OCI-LY7 (cell line): ENCODE data around the gene SIVA1. TPM values are rescaled to one million over a fixed set of nuclear protein-coding genes. Genes with fewer than 3 reads are reported as not detected.

Experiments used
- BruUV-seq: library from RNA; stranded (reverse); fragments of 400-500 nt; replicated peaks from 2 replicates; lab custom pipeline; 2021; lab: Mats Ljungman, UMichigan
- CTCF ChIA-PET: fragments of 300-600 bp; sonication (Branson Sonifier 250); formaldehyde crosslinking; loops from one replicate; lab custom pipeline; 2022; ENCODE audit warnings: antibody characterized with exemption; ENCODE audit not compliant: unreplicated experiment; lab: Charles Lee
- POLR2A ChIA-PET: fragments of 300-600 bp; sonication (Branson Sonifier 250); formaldehyde crosslinking; loops from one replicate; lab custom pipeline; 2022; ENCODE audit warnings: antibody characterized with exemption; lab: Charles Lee
- DNase-seq: peaks from one replicate; pipeline ENCODE4 v3.0.0-alpha.2; 2015; ENCODE audit warnings: low spot score
- H2AFZ ChIP-seq: fragments of 200-600 bp; sonication (generic), shearing (Covaris generic); 2 replicates; pipeline ENCODE4 v1.6.1; 2014; ENCODE audit warnings: mild to moderate bottlenecking, antibody characterized with exemption, low read length, moderate library complexity
- H3K27ac ChIP-seq: fragments of 200-600 bp; sonication (generic); 2 replicates; pipeline ENCODE4 v1.5.1; 2014; ENCODE audit warnings: mixed run types, low read depth, mild to moderate bottlenecking, moderate library complexity, low read length, inconsistent platforms; ENCODE audit not compliant: poor library complexity, severe bottlenecking
- H3K36me3 ChIP-seq: fragments of 200-600 bp; sonication (generic); 2 replicates; pipeline ENCODE4 v1.6.1; 2014; ENCODE audit warnings: mild to moderate bottlenecking, antibody characterized with exemption, low read length, moderate library complexity, mixed read lengths; ENCODE audit not compliant: insufficient read depth
- H3K4me1 ChIP-seq: fragments of 200-600 bp; sonication (generic); 2 replicates; pipeline ENCODE4 v1.5.1; 2014; ENCODE audit warnings: mild to moderate bottlenecking, low read length; ENCODE audit not compliant: insufficient read depth, poor library complexity, severe bottlenecking
- H3K4me2 ChIP-seq: fragments of 200-600 bp; sonication (generic); 2 replicates; pipeline ENCODE4 v1.6.1; 2014; ENCODE audit warnings: mild to moderate bottlenecking, low read length
- H3K4me3 ChIP-seq: fragments of 200-600 bp; sonication (generic); 2 replicates; pipeline ENCODE4 v1.5.1; 2014; ENCODE audit warnings: mild to moderate bottlenecking, low read depth, low read length; ENCODE audit not compliant: poor library complexity, severe bottlenecking
- H3K79me2 ChIP-seq: fragments of 200-600 bp; sonication (generic); 2 replicates; pipeline ENCODE4 v1.6.1; 2016; ENCODE audit warnings: low read depth, mild to moderate bottlenecking, low read length, moderate library complexity, mixed read lengths; ENCODE audit not compliant: insufficient read depth
- H3K9me2 ChIP-seq: fragments of 200-600 bp; sonication (generic); 2 replicates; pipeline ENCODE4 v1.6.1; 2016; ENCODE audit warnings: mild to moderate bottlenecking, low read length, mixed read lengths; ENCODE audit not compliant: insufficient read depth
- H3K9me3 ChIP-seq: fragments of 200-600 bp; sonication (generic); 2 replicates; pipeline ENCODE4 v1.6.1; 2014; ENCODE audit warnings: mild to moderate bottlenecking, mixed run types, low read length, mixed read lengths
- H4K20me1 ChIP-seq: fragments of 200-600 bp; sonication (generic); 2 replicates; pipeline ENCODE4 v1.6.1; 2014; ENCODE audit warnings: mild to moderate bottlenecking, antibody characterized with exemption, low read length, moderate library complexity, mixed read lengths; ENCODE audit not compliant: insufficient read depth
- CTCF ChIP-seq: fragments of 200-600 bp; sonication (generic); conservative IDR thresholded peaks from 2 replicates; pipeline ENCODE4 v1.5.1; 2014; ENCODE audit warnings: mild to moderate bottlenecking, antibody characterized with exemption, low read length, moderate library complexity, mixed read lengths
- EZH2phosphoT487 ChIP-seq: fragments of 200-600 bp; sonication (generic); IDR thresholded peaks from 2 replicates; pipeline ENCODE4 v1.6.1; 2018; ENCODE audit warnings: low read depth, borderline replicate concordance, mild to moderate bottlenecking, mixed run types, antibody characterized with exemption, low read length, moderate library complexity, mixed read lengths
- intact Hi-C: fragments of 100-400 bp; cut with micrococcal nuclease; formaldehyde crosslinking; loops from one replicate; pipeline ENCODE4 v1.10.0; 2022; ENCODE audit not compliant: unreplicated experiment
- total RNA-seq, 2 experiments: library from RNA; depleted of rRNA in 1 of 2; stranded (reverse); fragments of >200 nt in 1 of 2; shearing (Covaris generic) in 1 of 2; gene quantifications; 2 replicates each; pipeline ENCODE4 v1.2.3, GENCODE V29; 2014 to 2022

Gene SIVA1
- total RNA-seq, 2 experiments from 2014 or later: 111 to 244 TPM

- CTCF ChIA-PET: no interaction called here
- Histone ChIP-seq H3K4me2 (no peak overlapping the region), H3K79me2 (no peaks in the 10 kb centered on the region), H4K20me1 (no peaks in the 10 kb centered on the region), H3K27ac (no peak overlapping the region), H3K4me3 (no peak overlapping the region), H3K4me1 (peaks cover 5% of the 10 kb centered on the region), H3K9me3 (no peaks in the 10 kb centered on the region), H3K9me2 (no peaks in the 10 kb centered on the region), H3K36me3 (0 out of 2 replicates have a peak, but pooled peaks cover 2% of the 10 kb centered on the region), H2AFZ (no peak overlapping the region)
- intact Hi-C loops: no loop called here
- POLR2A ChIA-PET: no interaction called here
- no TSS peak for BruUV-seq
- TF ChIP-seq EZH2phosphoT487: no peak
- DNase-seq: no peak
Measured at GRCh38 chr14:104718871-104719270, 34.1 kb upstream of the SIVA1 start.

GRCh38 chr14:104719343-104719742 is 33.6 kb upstream of the SIVA1 start:
- ChIA-PET POLR2A (no interaction called here), CTCF (no interaction called here)
- Histone ChIP-seq H3K27ac (no peak overlapping the region), H3K4me3 (no peak overlapping the region), H3K4me2 (no peak overlapping the region), H3K9me2 (no peaks in the 10 kb centered on the region), H3K36me3 (no peaks in the 10 kb centered on the region), H4K20me1 (no peaks in the 10 kb centered on the region), H2AFZ (no peak overlapping the region), H3K4me1 (peaks cover 5% of the 10 kb centered on the region), H3K9me3 (no peaks in the 10 kb centered on the region), H3K79me2 (no peaks in the 10 kb centered on the region)
- intact Hi-C loops: no loop called here
- no TSS peak for BruUV-seq
- DNase-seq: no peak
- TF ChIP-seq EZH2phosphoT487 (no peak), CTCF (no peak)

GRCh38 chr14:104721505-104722431 is 31.2 kb upstream of the SIVA1 start:
- Histone ChIP-seq H3K36me3 (no peaks in the 10 kb centered on the region), H3K27ac (no peak overlapping the region), H3K4me3 (no peak overlapping the region), H3K9me3 (no peaks in the 10 kb centered on the region), H4K20me1 (no peaks in the 10 kb centered on the region), H3K9me2 (no peaks in the 10 kb centered on the region), H3K4me1 (peaks cover 5% of the 10 kb centered on the region), H3K4me2 (no peak overlapping the region), H2AFZ (no peak overlapping the region), H3K79me2 (no peaks in the 10 kb centered on the region)
- TF ChIP-seq CTCF (no peak), EZH2phosphoT487 (no peak)
- ChIA-PET CTCF (interaction anchor here (1.4 kb wide), 1 partner anchor 64 kb away, joined by 3 read pairs; no protein-coding TSS in a partner anchor), POLR2A (no interaction called here)
- intact Hi-C loops: no loop called here
- no peak for DNase-seq
- BruUV-seq: no TSS peak
